Choroid plexus epithelial cell (primary cell): ENCODE measurements around the gene KRT74.

Experiments used
- DNase-seq: peaks from one replicate; pipeline ENCODE4 v3.0.0-alpha.2; 2010; ENCODE audit warnings: low read depth
- H3K4me3 ChIP-seq: 2 replicates; pipeline ENCODE4 v1.5.1; 2011; ENCODE audit warnings: low read depth, mild to moderate bottlenecking, control low read depth, low read length, moderate library complexity
- TF ChIP-seq, protein P1 (sequence below): conservative IDR thresholded peaks from 2 replicates; pipeline ENCODE4 v1.5.1; 2011; ENCODE audit warnings: low read depth, mild to moderate bottlenecking, control low read depth, inconsistent platforms, low read length, moderate library complexity

Gene KRT74

DNA sequence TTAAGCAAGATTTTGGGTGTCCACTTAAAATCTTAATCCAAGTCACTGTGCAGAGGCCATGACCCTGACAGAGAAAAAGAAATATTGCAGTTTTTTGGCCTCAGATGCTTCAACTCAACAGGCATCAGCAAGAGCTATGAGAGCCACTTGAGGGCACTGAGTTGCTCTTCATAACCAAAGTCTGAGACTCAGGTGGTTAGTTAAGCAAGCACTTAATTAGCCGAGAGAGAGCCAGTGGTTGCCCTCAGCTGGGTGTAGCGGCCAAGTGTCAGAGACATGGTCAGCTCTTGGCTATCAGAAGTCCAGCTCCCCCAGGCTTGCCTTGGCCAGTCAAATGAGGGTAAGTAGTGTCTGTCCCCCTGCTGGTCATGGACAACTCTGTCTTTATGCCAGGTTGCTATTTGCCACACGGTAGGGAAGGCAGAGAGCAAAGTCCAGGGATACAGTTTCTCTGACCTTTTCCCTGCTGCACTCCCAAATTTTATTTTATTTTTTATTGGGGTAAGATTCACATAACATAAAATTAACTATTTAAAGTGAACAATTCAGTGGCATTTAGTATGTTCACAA lies 11.7 kb downstream of the KRT74 start:
- H3K4me3 ChIP-seq = no peak overlapping the region
- TF ChIP-seq, protein P1, sequence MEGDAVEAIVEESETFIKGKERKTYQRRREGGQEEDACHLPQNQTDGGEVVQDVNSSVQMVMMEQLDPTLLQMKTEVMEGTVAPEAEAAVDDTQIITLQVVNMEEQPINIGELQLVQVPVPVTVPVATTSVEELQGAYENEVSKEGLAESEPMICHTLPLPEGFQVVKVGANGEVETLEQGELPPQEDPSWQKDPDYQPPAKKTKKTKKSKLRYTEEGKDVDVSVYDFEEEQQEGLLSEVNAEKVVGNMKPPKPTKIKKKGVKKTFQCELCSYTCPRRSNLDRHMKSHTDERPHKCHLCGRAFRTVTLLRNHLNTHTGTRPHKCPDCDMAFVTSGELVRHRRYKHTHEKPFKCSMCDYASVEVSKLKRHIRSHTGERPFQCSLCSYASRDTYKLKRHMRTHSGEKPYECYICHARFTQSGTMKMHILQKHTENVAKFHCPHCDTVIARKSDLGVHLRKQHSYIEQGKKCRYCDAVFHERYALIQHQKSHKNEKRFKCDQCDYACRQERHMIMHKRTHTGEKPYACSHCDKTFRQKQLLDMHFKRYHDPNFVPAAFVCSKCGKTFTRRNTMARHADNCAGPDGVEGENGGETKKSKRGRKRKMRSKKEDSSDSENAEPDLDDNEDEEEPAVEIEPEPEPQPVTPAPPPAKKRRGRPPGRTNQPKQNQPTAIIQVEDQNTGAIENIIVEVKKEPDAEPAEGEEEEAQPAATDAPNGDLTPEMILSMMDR = peak; percentile 51
- peak; percentile 15 for DNase-seq

DNA sequence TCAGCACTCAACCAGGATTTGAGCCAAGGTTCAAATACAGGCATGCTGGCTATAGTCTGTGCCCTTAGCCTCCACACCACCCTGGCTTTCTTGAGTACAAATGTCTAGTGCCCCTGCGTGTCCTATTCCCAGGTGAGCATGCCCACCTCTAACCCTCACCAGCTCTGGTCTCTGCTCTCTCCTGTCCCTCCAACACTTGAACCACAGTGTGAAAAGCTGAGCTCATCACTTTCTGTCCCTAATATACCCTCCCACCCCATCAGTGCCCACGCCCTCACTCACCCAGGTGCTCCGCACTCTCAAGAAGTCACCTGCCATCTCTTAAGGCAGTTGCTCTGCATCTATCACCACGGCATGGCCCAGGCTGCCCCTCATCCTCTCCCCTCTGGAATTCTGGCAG lies 13.7 kb downstream of the KRT74 start:
- TF ChIP-seq, protein P1 = no peak
- no peak for DNase-seq
- H3K4me3 ChIP-seq = no peak overlapping the region

DNA sequence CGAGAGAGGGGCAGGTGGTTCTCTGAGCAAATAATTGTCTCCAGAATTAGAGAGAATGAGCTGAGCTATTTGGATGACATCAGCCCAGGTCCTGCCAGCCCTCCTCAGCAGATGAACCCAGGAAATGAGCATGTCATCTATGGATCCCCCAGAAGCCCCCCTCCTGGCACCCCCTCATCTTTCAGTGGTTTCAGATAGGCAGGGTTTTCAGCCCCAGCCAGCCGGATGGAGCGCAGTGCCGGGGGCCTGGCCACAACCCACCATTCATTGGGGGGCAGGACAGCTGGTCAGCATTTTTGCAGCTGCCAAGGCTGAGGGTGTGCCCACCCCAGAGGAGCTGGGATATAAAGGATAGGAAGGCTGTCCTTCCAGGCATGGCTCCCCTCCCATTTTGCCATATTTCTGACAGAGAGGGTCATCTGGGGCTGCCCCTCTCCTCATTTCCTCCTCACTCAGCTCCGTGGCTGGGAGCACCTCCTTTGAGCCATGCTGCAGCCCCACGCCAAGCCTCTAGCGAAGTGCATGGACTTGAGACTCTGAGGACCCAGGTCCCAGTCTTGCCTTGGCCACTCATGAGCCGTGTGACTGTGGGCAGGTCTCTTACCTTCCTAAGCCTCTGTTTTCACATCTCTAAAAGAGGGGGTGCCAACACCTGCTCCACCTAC lies 14.7 kb downstream of the KRT74 start:
- TF ChIP-seq, protein P1 = no peak
- H3K4me3 ChIP-seq = no peak overlapping the region
- DNase-seq = no peak

DNA sequence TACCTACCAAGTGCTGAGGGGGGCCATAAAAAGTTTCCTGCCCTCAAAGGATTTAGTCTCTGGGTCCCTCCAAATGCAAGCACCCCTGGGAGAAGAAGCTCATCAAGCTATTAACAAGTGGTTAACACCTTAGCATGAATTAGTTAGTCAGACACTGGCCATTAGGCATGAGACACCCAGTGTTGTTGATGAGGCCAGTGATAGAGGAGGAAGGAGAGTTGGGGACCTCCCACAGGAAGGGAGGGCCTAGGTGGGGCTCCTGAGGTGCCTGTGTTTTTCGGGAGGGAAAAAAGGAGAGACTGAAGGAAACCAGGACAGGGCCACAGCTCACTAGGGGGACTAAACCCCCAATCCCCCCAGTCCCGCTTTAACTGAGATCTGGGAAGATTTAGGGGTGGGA lies 16.2 kb downstream of the KRT74 start:
- DNase-seq = no peak
- H3K4me3 ChIP-seq = no peak overlapping the region
- TF ChIP-seq, protein P1 = no peak

DNA sequence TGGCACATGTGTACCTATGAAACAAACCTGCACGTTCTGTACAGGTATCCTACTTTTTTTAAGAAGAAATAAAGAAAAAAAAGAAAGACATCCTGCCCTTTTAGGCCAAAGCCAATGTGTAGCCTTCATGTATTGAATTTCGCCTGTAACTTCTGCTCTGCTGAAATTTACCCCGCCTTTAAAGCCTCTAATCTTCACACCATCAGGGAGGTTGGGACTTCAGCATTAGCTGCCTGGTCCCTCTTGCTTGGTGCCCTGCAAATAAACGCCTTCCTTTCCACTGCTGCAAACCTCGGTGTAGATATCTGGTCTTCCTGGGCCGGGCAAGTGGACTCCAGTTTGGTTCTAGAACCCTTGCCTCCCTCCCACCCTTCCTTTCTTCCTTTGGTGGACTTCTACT lies 18.1 kb downstream of the KRT74 start:
- no peak overlapping the region for H3K4me3 ChIP-seq
- TF ChIP-seq, protein P1 = no peak
- DNase-seq = no peak

DNA sequence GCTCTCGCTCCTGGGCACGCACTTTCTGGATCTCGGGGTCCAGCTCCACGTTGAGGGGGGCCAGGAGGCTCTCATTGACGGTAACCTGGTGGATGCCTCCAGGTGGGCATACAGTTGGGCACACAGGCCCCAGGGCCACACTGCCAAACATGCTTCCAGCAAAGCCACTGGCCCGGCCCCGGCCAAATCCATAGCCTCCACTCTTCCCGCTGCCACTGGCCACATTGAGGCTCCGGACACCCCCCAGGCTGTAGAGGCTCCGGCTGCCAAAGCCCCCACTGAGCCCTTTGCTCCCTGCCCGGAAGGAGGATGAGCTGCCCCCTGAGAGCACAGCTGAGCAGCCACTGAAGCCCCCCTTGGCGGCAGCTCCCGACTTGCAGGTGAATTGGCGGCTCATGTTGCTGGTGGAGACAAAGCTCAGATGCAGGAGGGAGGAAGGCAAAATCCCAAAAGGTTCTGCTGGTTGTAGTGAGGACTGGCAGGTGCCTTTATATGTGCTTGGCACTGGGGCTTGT lies 20.9 kb downstream of the KRT74 start, which contains the start of gene KRT71:
Gene KRT71 (minus strand): TSS at position 465 of the 515 bp plus-strand sequence. CDS start 68 bp downstream, at position 397.
- TF ChIP-seq, protein P1 = no peak
- no peak for DNase-seq
- H3K4me3 ChIP-seq = no peak within 1 kb of the TSS

DNA sequence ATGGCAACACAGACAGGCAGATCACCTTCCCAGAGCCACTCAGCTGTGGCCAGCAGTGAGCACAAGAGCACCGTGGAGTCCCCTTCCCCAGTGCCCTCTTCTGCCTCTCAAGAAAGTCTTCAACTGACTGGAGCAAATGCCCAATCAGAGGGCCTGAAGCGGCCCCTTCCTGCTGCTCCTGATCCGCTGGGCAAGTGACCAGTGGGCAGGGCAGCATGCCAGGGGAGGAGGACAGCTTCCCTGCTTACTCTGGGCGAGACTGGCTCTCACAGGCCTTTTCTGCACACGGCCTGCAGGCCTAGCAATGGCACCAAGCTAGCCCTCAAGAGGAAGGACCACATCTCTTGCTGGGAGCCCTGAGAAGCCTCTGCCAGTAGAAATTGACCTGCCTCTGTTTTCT lies 21.6 kb downstream of the KRT74 start:
- H3K4me3 ChIP-seq = no peak overlapping the region
- no peak for DNase-seq
- TF ChIP-seq, protein P1 = no peak
